Stimulated activated CD8-positive, alpha-beta memory T cell treated with anti-CD3 and anti-CD28 coated beads, Interleukin-7, amount 100 ng/mL, for 4 hours (primary cell): ENCODE data around the gene PRKN.
"Not testable (repeated sequence)": the region's sequence is repeated elsewhere in the genome, so short reads cannot be mapped to it uniquely, and the experiment has no call there.

Experiments
- DNase-seq, 2 donors: peaks; one replicate each; pipeline ENCODE4 v3.0.0-alpha.2; 2020; ENCODE audit warnings: low read depth in 2 of 2

PRKN gene

DNA sequence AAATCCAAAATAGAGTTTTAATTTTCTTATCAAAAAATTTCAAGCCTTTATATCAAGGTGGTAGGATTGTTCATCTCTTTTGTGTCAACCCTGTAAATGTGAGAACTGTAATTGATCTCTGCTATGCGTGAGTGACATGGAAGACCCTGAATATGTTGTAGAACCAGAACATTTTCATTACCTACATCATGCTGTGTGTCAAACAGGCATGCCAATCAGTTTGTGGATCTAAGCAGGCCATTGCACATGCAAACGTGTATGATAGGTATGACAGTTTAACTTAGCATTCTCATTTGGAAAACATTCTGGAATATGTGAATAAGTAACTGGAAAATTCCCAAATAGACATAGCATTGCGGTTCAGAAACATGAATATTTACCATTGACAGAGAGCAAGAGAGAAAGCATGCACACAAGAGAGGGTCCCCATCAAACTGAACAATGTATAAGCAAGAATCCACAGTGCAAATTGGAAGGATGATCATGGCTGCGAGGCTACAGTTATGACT, 812.1 kb downstream of the PRKN start:
- DNase-seq: no peak

DNA sequence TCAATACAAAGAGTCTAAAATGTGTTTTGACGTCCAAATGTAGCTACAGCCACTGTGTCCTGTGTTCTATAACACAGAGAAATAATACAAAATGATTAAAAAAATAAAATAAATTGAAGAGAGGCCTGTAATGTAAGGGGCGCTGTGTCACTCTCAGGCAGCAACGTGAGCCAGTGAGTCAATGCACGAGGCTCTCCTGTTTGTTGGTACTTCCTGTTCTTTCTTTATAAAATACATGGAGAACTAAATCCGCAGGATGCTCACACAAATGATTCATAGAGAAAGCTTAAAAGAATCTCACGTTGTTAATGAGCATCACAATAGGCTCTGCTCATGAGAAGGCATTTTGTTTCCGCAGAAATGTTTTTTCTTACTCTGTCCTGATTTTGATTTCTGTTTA, 818.7 kb downstream of the PRKN start:
- no peak for DNase-seq

DNA sequence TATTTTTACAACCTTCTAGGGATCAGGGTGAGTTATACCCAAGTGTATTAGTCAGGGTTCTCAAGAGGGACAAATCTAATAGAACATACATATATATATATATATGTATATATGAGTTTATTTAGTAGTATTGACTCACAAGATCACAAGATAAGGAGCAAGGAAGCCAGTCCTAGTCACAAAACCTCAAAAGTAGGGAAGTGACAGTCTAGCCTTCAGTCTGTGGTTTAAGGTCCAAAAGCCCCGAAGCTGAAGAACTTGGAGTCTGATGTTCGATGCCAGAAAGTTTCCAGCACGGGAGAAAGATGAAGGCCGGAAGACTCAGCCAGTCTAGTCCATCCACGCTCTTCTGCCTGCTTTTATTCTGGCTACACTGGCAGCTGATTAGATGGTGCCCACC, 821.0 kb downstream of the PRKN start:
- no peak for DNase-seq

DNA sequence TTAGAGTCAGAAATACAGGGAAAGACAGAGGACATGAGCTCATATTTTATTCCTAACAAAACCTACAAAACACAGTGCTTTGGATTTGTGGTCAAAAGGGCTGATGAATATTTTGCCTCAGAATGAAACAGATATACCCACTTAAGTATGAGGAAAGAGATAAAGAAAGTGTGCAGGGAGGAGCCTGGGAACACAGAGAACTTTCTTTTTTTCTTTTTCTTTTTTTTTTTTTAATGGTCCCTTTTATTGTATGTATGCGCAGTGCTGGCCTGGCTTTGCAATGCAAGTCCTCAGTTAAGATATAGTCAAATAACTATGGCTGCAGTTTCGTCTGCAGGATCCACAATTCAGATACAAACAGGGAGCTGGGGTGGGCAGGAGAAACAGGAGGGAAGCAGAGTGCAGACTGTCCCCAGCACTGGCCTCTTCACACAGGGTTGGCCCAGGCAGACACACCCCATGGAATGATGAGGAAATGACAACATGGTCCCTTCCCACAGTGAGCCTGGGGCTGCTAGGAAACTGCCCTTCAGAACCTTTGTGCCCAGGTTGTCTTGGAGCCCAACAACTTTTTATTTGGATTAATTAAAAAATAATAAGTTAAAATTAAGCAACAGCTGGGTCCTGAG, 823.9 kb downstream of the PRKN start:
- DNase-seq: no peak

DNA sequence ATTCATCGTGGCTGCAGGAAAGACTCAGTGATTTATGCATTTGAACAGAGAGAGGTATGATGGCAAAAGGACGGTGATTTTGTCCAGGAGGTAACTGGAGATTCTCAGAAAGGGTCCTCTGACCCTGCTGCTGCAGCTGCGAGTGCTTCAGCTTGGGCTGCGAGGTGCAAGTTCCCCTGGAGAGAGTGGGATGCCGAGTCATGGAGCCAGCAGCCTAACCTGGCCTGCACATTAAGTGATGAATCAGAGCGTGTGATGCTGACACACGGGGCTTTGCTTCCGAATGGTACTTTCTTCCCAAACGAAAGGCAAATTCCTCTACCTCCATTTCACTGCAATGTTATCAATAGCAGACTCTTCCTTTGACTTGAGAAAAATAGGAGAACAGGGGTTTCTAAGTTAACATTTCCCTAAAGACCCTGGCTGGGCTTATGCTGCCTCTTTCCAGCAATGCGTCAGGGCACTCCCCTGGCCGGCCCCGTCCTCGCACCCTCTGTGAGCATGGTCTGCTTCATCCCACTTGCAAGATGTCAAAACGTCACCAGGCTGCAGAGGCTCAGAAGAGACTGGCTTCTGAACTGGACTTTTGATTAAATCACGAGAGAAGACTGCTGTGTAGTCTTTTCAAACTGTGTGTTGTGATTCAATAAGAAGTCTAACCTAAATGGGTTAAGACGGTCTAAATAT, 825.7 kb downstream of the PRKN start:
- DNase-seq: no peak

DNA sequence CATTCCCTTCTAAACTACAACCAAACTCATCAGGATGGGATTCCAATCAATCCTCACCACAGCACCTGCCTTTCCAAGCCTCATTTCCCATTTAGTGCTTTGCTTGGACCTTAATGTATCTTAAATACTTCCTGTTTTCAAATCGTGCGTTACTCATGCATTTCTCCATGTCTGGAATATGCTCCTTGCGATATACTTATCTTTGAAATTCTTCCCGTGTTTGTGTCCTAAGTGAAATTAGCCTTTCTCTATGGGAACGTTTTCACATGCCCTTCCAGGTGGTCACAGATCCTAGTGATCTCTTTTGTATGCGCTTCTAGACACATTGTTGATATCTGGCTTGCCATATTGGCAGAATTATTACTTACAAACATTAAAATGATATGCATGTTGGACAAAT, 833.1 kb downstream of the PRKN start:
- DNase-seq: no peak

DNA sequence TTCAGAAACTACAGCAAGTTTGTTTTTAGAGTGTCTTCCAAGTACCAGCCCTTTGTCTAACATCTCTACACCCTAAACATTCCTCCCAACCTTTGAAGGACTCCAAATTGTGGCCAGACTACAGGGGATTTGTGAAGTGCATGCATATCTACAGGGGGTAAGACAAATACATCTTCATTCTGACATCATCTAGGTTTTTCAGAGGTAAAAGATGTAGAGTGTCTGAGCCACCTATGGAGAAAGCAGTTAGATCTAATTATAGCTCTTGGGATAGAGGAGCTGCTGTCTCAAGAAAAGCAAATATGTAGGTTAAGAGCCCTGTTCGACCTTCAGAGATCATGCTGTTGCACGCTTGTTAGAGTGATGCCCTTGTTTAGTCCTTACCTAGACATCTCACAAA, 836.0 kb downstream of the PRKN start:
- DNase-seq: no peak

DNA sequence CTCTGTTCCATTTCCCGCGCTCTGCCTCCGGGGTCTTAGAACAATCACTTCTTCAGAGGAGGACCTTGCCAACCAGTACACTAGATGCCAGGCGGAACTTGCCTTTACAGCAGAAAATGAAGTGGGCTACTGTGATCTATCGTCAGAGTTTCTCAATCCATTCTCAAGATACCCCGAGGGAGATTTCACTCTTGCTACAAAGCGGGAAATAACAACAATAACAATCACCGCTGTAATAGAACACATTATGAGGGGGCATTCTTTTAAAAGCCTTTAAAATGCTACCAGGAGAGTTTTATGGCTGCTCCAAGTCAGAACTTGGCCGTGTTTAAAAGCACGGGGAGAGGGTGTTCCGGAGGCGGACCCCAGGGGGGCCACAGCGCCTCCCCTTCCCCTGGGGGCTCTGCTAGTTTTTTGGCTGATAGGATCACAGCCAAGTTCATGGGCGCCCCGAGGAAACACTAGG, 836.7 kb downstream of the PRKN start:
- DNase-seq: no peak

DNA sequence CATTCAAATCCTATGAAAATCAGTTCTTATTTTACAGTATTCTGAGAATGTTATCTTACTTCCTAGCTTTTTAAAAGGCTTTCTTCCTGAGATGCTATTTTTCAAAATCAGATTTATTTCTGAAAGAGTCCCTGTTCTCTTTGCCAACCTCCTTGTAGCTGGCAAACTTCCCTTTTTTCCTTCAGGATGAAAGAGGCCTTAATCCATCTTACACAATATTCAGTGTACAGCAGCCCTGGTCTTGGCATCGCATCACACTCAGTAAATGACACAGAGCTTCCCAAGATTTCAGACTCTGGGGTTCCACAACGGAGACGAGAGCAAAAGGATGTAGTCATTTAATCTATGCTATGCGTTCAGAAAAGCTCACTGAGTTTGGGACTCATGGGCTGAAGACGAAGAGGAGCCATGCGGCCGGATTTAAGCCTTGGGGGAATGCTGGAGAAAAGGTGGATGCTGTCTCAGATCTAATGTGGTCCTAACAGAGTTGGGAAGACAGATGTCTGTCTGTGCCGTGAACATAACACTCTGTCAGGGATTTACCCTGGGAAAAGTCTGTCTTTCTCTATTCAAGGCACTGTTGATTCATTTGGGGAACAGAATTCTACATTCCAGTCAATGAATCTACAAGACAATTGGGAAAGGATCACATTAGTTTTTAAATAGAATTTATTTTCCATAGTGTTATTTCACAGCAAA, 837.3 kb downstream of the PRKN start:
- DNase-seq: no peak

DNA sequence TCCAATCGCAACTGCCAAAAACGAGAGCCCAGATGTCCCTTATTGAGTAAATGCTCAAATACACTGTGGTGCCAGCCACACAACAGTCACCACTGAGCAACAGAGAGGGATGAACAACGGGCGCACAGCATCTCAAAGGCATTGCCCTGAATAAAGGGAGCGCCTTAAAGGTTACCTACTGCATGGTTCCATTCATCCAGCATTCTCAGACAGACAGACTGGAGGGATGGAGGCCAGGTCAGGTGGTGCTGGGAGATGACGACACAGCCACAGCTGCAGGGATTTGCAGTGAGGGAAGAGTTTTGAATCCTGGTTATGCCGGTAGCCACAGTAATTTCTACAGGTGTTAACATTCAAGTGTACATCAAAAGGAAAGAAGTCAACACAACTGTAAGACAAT, 838.2 kb downstream of the PRKN start:
- DNase-seq: no peak

DNA sequence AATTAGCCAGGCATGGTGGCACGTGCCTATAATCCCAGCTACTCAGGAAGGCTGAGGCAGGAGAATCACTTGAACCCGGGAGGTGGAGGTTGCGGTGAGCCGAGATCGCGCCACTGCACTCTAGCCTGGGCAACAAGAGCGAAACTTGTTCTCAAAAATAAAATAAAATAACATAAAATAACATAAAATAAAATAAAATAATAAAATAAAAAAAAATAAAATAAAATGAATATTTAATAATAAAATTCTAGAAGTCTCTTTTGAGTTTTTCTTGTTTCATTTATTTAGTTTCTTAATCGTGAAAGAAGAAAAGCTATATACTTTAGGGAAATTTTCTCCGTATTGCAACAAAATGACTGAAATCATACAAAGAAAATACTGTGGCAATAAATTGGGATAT, 841.0 kb downstream of the PRKN start:
- not testable (repeated sequence) for DNase-seq

DNA sequence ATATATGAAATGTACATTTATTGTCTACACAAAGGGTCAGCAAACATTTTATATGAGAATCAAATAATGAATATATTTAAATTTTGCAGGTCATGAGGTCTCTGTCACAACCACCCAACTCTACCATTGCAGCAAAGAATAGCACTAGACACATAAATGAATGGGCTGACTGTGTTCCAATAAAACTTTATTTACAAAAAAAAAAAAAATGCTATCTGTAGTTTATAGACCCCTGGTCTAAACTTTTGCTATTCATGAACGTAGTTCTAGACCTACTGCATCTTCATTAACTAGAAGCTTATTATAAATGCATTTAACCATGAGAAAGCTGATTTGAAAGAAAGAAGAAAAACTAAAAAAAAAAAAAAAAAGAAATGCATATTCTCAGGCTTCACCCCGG, 842.8 kb downstream of the PRKN start:
- DNase-seq: no peak

DNA sequence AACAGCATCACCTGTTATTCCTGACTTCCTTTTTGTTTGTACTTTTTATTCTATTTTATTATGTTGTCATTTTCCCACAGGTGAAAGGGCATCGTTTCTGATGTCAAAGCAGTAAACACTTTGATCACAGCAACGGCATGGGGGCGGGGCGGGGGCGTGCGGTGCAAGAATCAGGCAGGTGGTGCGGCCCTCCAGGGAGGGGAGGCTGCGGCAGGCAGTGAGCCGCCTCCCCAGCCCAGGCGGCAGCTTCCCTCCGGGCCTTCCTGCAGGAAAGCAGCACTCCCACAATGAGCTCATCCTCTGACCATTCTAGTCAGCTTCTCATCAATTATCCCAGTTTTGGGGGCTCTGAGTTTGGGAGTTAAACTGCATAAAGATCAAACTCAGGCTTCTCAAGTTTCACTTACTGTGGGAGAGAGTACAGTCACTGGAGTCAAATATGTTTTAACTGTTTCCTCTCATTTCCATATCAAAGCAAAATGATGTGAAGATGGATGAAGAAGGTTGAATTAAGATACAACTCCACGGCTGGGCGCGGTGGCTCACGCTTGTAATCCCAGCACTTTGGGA, 845.3 kb downstream of the PRKN start:
- DNase-seq: no peak

DNA sequence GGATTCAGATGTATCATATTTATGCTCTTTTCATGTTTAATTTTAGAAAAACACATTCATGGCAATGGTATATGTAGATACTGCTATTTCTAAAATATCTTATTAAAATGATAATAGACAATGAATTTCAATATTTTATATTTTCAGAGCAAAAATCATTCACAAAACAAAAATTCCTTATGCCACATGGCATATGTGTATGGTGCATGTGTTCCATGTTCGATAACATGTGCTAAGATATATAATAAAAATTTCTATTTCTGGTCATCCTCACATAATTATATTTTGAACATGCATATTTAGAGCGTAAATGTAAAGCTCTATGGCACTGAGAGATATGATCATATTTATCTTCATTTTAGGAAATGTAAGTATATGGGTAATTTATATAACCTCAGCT, 847.5 kb downstream of the PRKN start:
- no peak for DNase-seq

DNA sequence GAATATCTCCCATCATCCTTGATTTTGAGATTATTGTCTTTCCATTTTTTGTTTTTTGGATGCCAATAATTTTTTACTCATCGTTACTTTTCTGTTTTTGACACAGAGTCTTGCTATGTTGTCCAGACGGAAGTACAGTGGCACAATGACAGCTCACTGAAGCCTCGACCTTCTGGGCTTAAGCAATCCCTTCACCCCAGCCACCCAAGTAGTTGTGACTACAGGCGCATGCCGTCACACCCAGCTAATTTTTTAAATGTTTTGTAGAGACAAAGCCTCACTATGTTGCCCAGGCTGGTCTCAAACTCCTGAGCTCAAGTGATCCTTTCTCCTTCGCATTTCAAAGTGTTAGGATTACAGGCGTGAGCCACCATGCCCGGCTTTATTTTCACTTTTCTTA, 851.3 kb downstream of the PRKN start:
- no peak for DNase-seq

DNA sequence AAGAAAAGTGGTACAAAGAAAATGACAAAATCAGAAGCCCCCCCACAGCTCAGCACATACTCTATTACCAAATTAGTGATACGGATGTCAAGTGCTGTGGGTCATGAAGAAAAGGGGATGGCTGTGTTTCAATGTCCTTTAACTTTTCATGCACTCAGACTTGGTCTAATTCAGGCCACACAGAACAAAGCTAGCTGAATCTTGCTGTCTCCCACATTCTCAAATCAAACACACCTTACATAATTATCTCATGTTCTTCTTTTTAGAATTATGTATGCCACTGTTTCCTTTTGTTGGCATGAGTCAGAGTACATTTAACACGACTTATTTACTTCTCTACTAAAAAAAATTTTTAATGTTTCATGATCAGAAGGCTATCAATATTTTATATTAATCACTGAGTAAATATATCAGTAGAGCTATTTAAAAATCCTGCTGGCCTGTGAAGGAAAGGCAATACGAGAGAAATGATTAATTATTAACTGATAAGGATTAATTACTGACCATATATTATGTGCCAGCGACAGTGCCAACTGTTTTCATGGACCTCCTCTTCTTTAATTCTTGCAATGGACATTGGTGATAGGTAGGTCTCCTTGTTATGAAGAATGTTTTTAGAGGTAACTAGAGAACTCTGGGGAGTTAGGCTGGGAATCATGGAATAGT, 857.2 kb downstream of the PRKN start:
- no peak for DNase-seq

DNA sequence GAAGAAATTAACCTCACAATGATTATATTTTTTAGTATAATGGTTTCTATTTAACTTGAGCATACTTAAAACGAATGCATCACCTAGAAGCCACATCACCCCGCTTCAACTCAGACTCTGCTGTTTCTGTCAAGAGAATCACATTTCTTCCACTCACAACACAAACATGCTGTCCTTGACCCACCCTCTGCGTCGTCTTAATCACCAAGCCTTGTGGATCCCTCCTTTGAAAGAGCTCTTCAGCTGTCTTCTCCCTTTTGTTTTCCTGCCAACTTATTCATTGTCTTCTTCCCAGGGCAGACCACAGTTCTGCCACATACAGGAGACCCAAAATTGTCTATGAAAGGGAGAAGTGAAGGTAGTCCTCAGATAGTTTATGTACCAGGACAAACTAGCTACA, 858.1 kb downstream of the PRKN start:
- DNase-seq: no peak

DNA sequence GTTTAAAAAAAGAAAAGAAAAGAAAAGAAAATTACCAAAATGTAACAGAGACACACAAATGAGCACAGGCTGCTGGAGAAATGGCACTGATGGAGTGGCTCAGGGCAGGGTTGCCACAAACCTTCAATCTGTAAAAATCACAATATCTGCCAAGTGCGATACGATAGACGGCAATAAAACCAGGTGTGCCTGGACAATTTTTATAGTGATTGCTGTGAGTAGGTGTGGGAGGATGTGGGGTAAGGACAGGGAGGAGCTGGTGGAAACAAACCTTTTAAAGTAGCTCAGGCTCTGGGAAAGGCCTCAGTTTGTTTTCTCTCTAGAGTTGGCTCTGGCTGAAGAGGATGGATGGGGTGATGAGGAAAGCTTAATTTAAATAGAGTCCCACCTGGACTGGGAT, 861.0 kb downstream of the PRKN start:
- DNase-seq: no peak

DNA sequence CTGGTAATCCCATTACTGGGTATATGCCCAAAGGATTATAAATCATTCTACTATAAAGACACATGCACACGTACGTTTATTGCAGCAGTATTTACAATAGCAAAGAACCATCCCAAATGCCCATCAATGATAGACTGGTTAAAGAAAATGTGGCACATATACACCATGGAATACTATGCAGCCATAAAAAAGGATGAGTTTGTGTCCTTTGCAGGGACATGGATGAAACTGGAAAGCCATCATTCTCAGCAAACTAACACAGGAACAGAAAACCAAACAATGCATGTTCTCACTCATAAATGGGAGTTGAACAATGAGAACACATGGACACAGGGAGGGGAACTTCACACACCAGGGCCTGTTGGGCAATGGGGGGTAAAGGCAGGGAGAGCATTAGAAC, 866.5 kb downstream of the PRKN start:
- DNase-seq: not testable (repeated sequence)

DNA sequence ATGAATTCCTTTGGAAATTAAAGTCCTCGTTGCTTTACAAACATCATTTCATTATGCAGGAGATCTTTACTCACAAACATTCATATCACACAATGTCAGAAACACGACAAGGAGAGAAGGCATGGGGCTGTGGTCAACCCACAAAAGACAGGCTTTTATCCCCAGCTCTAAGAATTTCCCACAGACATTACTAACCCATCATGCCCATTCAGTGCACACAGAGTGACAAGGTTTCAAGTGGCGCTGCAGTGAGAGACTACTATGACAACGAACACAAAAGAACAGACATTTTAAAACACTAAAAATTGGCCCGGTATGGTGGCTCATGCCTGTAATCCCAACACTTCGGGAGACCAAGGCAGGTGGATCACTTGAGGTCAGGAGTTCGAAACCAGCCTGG, 873.9 kb downstream of the PRKN start:
- no peak for DNase-seq

DNA sequence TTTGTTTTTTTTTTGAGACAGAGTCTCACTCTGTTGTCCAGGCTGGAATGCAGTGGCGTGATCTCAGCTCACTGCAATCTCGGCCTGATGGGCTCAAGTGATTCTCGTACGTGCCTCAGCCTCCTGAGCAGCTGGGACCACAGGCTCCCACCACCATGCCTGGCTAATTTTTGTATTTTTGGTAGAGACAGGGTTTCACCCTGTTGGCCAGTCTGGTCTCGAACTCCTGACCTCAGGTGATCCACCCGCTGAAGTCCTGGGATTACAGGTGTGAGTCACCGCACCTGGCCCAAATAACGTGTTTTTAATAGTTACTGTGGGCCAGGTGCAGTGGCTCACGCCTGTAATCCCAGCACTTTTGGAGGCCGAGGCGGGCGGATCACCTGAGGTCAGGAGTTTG, 876.1 kb downstream of the PRKN start:
- not testable (repeated sequence) for DNase-seq

DNA sequence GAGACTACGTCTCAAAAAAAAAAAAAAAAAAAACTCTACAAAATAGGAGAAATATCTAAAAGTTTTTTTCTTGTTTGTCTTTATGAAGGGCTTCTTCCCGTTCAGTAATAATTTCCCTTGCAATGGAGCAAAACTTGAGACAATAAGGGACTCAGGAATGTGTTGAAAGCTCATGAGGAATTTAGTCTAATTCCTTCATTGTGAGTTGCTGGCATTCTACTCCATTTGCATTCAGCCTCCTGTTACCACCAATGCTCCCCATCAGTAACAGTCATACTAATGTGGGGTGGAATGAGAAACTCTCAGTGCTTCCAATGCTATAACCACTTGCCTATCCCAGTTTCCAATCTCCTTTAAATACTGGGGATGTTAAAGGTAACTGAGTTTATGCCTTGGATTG, 877.0 kb downstream of the PRKN start:
- no peak for DNase-seq
